ENCODE results near the gene CCDC174.

CCDC174 gene

DNA sequence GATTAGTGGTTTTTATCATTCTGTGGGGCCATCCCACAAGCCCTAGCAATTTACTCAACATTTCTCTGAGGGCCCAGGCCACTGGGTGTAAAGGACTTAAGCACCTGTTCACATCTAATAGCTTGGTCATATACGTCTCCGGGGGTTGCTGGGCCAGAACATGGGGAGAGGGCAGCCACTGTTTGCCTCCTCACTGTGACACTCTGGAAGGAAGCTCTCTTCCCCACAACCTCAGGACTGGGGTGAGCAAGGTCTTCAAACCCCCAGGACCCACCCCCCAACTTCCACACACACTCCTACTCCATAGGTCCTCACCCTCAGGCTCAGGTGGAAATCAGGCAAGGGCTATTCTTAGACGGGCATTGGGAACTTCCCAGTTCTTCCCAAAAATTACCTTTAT, 52.2 kb downstream of the CCDC174 start:
- no peak for DNase-seq

DNA sequence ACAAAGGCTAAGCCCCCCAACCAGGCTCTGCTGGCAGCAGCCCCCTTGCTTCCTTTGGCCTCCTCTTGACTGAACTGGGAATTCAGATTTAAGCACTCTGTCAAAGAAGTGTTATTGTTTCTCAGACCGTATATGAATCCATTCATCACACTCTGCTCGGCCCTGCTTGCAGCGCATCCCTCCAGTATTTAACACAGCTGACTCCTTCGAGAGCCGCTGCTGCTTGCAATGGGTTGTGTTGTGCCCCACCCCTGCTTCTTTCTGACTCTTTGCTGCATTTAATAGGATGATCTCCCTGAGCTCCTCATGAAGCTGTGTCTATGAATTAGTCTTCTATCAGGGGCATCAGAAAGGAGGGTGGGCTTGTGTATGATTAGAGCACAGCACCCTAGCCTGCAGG, 54.5 kb downstream of the CCDC174 start:
- peak; percentile 25 for DNase-seq

DNA sequence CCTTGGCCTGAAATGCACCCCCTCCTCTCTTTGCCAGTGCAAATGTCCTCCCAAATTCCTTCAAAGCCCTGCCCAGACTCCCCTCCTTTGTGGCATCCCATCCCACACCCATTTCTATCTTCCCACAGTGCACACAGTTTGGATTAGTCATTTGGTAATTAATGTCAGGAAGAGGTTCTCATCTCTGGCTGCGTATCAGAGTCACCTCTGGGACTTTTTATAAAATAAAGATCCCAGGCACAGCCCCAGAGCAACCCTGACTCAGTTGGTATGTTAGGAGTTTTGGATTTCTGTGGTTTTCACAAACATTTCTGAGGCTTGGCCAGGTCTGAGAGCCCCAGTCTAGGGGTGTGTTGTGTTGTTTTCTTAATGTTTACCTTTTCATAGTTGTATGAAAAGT, 65.0 kb downstream of the CCDC174 start:
- DNase-seq = no peak

DNA sequence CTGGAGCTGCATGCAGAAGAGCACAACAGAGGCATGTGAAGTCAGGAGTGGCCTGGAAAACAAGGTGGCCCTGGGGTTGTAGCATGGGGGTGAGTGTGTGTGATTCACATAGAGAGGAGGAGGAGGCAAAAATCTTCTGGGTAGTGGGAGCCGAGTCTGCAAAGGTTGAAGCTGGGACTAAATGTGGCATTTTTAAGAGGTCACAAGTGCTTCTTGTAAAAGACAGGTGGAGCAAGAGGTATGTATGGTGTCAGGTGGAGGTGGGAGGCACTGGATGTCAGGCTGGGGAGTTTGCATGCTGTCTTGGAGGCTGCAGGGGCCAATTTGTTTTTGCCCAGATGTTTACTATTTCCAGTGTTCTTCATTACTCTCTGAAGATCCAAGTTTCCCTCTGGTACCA, 65.7 kb downstream of the CCDC174 start:
- no peak for DNase-seq

DNA sequence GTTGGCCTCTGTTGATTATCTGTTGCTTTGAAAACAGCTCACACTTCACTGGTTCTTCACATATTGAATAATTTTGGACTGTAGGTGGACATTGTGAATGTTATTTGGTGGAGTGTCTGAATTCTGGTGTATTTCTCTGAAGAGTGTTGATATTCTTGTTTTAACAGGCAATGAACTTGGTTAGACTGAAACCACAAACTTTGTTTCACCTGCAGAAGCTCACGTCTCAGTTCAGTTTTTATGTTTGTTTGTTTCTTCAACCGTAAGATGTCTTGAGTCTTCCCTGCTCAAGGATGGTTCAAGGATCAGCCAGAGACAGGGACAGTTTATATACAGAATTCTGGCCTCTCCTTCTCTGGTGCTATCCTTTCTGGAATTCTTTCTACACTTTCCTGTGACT, 67.0 kb downstream of the CCDC174 start:
- no peak for DNase-seq

DNA sequence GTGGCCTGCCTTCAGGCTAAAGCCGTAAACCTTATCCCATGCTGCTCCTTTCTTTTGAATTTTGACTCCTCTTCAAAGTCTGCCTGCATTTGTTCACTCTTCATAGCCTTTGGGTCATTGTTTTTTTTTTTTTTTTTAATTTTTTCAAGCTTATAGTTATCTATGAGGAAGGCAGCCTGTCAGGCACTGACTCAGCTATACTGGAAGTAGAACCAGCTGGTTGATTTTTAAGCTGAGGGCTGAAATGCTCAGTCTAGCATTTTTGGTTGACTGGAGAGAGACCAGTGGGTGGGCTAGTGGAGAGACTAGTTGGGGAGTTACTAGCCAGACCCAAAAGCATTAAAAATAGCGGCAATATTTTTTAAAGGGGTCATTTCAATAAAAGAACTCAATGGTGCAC, 67.4 kb downstream of the CCDC174 start:
- no peak for DNase-seq

DNA sequence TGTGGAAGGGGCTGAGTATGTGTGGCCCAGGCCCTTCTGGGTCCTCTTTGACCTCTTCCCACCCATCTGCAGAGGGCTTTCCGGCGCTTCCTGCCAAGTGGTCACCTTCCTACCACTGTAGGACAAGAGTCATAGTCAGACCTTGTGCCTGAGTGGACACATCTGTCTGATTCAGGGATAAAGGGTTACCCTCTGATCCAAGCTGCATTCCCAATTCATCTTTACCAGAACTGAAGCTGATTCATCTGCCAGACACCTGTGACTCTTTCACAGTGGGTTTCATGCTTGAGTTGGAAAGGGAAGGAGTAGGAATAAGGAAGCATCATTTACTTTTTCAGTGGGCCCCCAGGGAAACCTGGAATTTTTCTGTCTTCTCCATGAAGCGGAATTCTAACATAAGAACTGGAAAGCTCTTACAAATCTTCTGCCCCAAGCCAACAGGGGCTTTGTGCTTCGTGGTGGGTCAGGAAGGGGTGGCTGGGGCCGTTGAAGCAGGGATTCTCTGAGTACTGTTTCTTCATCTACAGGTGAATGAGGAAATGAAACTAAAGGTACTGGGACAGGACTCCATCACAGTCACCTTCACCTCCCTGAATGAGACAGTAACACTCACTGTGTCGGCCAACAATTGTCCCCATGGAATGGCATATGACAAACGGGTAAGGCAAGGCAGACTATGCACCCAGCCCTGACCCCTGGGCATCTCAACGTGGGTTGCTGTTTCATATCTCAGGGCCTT, 69.7 kb downstream of the CCDC174 start:
- DNase-seq = no peak
